ENCODE measurements around the gene ZNF436. TPM values are rescaled to one million over a fixed set of nuclear protein-coding genes. Genes with fewer than 3 reads are reported as not detected.

The ZNF436 gene
- polyA plus RNA-seq, 1 of the 3 experiments (the other 2 are of a cell fraction) = 5.0 TPM

GRCh38 chr1:23331713-23332112, 37.9 kb downstream of the ZNF436 start:
- H3K4me2 ChIP-seq = no peak overlapping the region
- no peaks in the 10 kb centered on the region for H3K27me3 ChIP-seq (ENCODE audit: insufficient read depth)
- H3K9me3 ChIP-seq = no peaks in the 10 kb centered on the region
- WGBS (ENCODE audit: low lambda C conversion rate) = 99% methylated on average over 8 of the region's 8 CpGs
- H3K9me2 ChIP-seq = no peaks in the 10 kb centered on the region
- H3K79me2 ChIP-seq (ENCODE audit: insufficient read depth) = peaks cover 100% of the 10 kb centered on the region
- CTCF ChIA-PET = interaction anchor here (0.6 to 3.5 kb wide), 2 partner anchors 9 to 147 kb away, joined by 3 to 13 read pairs; no protein-coding TSS in a partner anchor
- H3F3A ChIP-seq (replicated peaks; ENCODE audit: insufficient read depth) = peaks cover 37% of the 10 kb centered on the region
- H4K20me1 ChIP-seq (ENCODE audit: insufficient read depth) = peaks cover 69% of the 10 kb centered on the region
- no peak for TF ChIP-seq EP300 (IDR thresholded peaks at IDR 0.05; ENCODE audit: borderline replicate concordance in 1 of 2, low read depth in 1 of 2, low read length in 1 of 2)
- no peak for TF ChIP-seq NFIC (IDR thresholded peaks at IDR 0.05; ENCODE audit: borderline replicate concordance)
- no peak overlapping the region for H3K27ac ChIP-seq (ENCODE audit: low read depth in 2 of 2, low read length in 1 of 2)
- no peaks in the 10 kb centered on the region for H3K4me1 ChIP-seq (ENCODE audit: control insufficient read depth in 1 of 2, insufficient read depth in 2 of 2, low read depth in 1 of 2, low read length in 1 of 2)
- no peak for DNase-seq
- POLR2A ChIA-PET = interaction anchor here (1.0 kb wide), 1 partner anchor 13 kb away, joined by 3 read pairs; the partner anchor contains the start of gene HNRNPR
- H3K9ac ChIP-seq = no peak overlapping the region
- H2AFZ ChIP-seq (ENCODE audit: low read depth) = no peak overlapping the region
- peaks cover 44 to 86% of the 10 kb centered on the region in 2 experiments for H3K36me3 ChIP-seq (replicated peaks in 1 of 2; ENCODE audit: control insufficient read depth in 1 of 2, insufficient read depth in 2 of 2, low read length in 1 of 2)
- no peak overlapping the region for H3K4me3 ChIP-seq (ENCODE audit: low read depth in 2 of 2, low read length in 1 of 2)

DNA sequence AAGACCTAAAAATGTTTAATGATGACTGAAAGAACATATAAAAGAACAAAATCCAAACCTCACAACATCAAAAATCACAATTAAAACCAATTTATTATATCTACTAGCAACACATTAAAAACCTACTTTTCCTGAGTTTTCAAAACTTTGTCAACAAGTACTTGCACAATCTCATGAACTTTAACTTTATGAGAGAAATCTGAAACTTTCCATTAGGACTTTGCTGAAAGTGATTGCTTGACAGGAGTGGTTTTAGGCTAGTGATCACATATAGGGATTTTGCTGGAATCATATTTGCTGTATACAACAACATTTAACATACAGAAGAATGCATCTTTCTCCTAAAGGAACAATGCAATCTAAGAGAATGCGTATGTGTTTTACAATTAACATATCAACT, 38.8 kb downstream of the ZNF436 start:
- peaks cover 100% of the 10 kb centered on the region for H3K79me2 ChIP-seq (ENCODE audit: insufficient read depth)
- no peaks in the 10 kb centered on the region for H3K4me1 ChIP-seq (ENCODE audit: control insufficient read depth in 1 of 2, insufficient read depth in 2 of 2, low read depth in 1 of 2, low read length in 1 of 2)
- no peak overlapping the region for H3K9ac ChIP-seq
- H3K27me3 ChIP-seq (ENCODE audit: insufficient read depth) = no peaks in the 10 kb centered on the region
- no peak for TF ChIP-seq USF1 (IDR thresholded peaks at IDR 0.05; ENCODE audit: borderline replicate concordance, low read depth)
- TF ChIP-seq SMC3 (IDR thresholded peaks at IDR 0.05; ENCODE audit: low read depth, low read length) = no peak
- no peak for TF ChIP-seq CHD2 (IDR thresholded peaks at IDR 0.05; ENCODE audit: low read length, partially characterized antibody)
- TF ChIP-seq MXI1 (IDR thresholded peaks at IDR 0.05; ENCODE audit: low read depth, low read length) = no peak
- no peak for TF ChIP-seq YY1 (IDR thresholded peaks at IDR 0.05; ENCODE audit: low read depth)
- TF ChIP-seq GATA2 (CRISPR knock-in tag; IDR thresholded peaks at IDR 0.05) = no peak
- no peak for TF ChIP-seq NRF1 (IDR thresholded peaks at IDR 0.05; ENCODE audit: low read depth, low read length)
- TF ChIP-seq, protein P1, sequence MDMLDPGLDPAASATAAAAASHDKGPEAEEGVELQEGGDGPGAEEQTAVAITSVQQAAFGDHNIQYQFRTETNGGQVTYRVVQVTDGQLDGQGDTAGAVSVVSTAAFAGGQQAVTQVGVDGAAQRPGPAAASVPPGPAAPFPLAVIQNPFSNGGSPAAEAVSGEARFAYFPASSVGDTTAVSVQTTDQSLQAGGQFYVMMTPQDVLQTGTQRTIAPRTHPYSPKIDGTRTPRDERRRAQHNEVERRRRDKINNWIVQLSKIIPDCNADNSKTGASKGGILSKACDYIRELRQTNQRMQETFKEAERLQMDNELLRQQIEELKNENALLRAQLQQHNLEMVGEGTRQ (IDR thresholded peaks at IDR 0.05; ENCODE audit: borderline replicate concordance, low read depth, low read length) = no peak
- TF ChIP-seq ELF1 (IDR thresholded peaks at IDR 0.05) = no peak
- TF ChIP-seq REST (IDR thresholded peaks at IDR 0.05; ENCODE audit: low read depth, low read length) = no peak
- TF ChIP-seq MEF2A (IDR thresholded peaks at IDR 0.05; ENCODE audit: borderline replicate concordance, low read depth) = no peak
- peaks cover 48 to 88% of the 10 kb centered on the region in 2 experiments for H3K36me3 ChIP-seq (replicated peaks in 1 of 2; ENCODE audit: control insufficient read depth in 1 of 2, insufficient read depth in 2 of 2, low read length in 1 of 2)
- H2AFZ ChIP-seq (ENCODE audit: low read depth) = no peak overlapping the region
- no peak overlapping the region for H3K4me2 ChIP-seq
- H3K4me3 ChIP-seq (ENCODE audit: low read depth in 2 of 2, low read length in 1 of 2) = no peak overlapping the region
- CTCF ChIA-PET = interaction anchor here (3.5 kb wide), 1 partner anchor 10 kb away, joined by 13 read pairs; no protein-coding TSS in a partner anchor
- H3K9me3 ChIP-seq = no peaks in the 10 kb centered on the region
- POLR2A ChIA-PET = interaction anchor here (1.0 kb wide), 1 partner anchor 14 kb away, joined by 3 read pairs; the partner anchor contains the start of gene HNRNPR
- WGBS (ENCODE audit: low lambda C conversion rate) = 96% methylated on average over 1 of the region's 1 CpG
- H3F3A ChIP-seq (replicated peaks; ENCODE audit: insufficient read depth) = peaks cover 36% of the 10 kb centered on the region
- H3K9me2 ChIP-seq = no peaks in the 10 kb centered on the region
- no peak for DNase-seq
- H3K27ac ChIP-seq (ENCODE audit: low read depth in 2 of 2, low read length in 1 of 2) = no peak overlapping the region
- H4K20me1 ChIP-seq (ENCODE audit: insufficient read depth) = peaks cover 74% of the 10 kb centered on the region

All from SK-N-SH (cell line).